ENCODE data around the gene IKZF5.

The IKZF5 gene

GRCh38 chr10:123008355-123009104 lies at the start of gene IKZF5, which contains the start of gene ACADSB:
Gene IKZF5, minus strand, starts transcription at chr10:123008795. Its CDS starts 10,170 bp downstream, at chr10:122998625.
Gene ACADSB, plus strand, starts transcription at chr10:123009006. Its CDS starts 24 bp downstream, at chr10:123009030.
- peak; percentile 98 for DNase-seq (ENCODE audit: low read depth)
- peak within 1 kb of the TSS; percentile 78 for H3K4me3 ChIP-seq (replicated peaks; ENCODE audit: low read depth, low read length)
- no peak for TF ChIP-seq CTCF (IDR thresholded peaks at IDR 0.05; ENCODE audit: low read length, missing control alignments)

- TF ChIP-seq CTCF (IDR thresholded peaks at IDR 0.05; ENCODE audit: low read length, missing control alignments): no peak
- no peak for DNase-seq (ENCODE audit: low read depth)
These were observed 49.4 kb upstream of the IKZF5 start for GRCh38 chr10:123057968-123058367.

GRCh38 chr10:123045961-123046731 lies 37.6 kb upstream of the IKZF5 start:
- no peak for TF ChIP-seq CTCF (IDR thresholded peaks at IDR 0.05; ENCODE audit: low read length, missing control alignments)
- no peak for DNase-seq (ENCODE audit: low read depth)
- no peak overlapping the region for H3K4me3 ChIP-seq (replicated peaks; ENCODE audit: low read depth, low read length)

More at GRCh38 chr10:123057968-123058367, 49.4 kb upstream of the IKZF5 start:
- H3K4me3 ChIP-seq (replicated peaks; ENCODE audit: low read depth, low read length): no peak overlapping the region

GRCh38 chr10:123044391-123044790 lies 35.8 kb upstream of the IKZF5 start:
- TF ChIP-seq CTCF (IDR thresholded peaks at IDR 0.05; ENCODE audit: low read length, missing control alignments): no peak
- DNase-seq (ENCODE audit: low read depth): peak; percentile 17
- H3K4me3 ChIP-seq (replicated peaks; ENCODE audit: low read depth, low read length): no peak overlapping the region

- H3K4me3 ChIP-seq (replicated peaks; ENCODE audit: low read depth, low read length): no peak overlapping the region
- peak; percentile 85 for TF ChIP-seq CTCF (IDR thresholded peaks at IDR 0.05; ENCODE audit: low read length, missing control alignments)
- DNase-seq (ENCODE audit: low read depth): peak; percentile 73
These were observed 34.9 kb upstream of the IKZF5 start for GRCh38 chr10:123043409-123043925.

- DNase-seq (ENCODE audit: low read depth): no peak
- no peak for TF ChIP-seq CTCF (IDR thresholded peaks at IDR 0.05; ENCODE audit: low read length, missing control alignments)
- no peak overlapping the region for H3K4me3 ChIP-seq (replicated peaks; ENCODE audit: low read depth, low read length)
These were observed 34.3 kb upstream of the IKZF5 start for GRCh38 chr10:123042708-123043408.
